HT-29 (cell line): Measurements from ENCODE around the gene VWA5B1. TPM values are rescaled to one million over a fixed set of nuclear protein-coding genes. Genes with fewer than 3 reads are reported as not detected.

Source experiments
- DNase-seq: peaks from one replicate; pipeline ENCODE4 v3.0.0-alpha.2; 2015; ENCODE audit warnings: low spot score
- total RNA-seq: library from RNA; depleted of rRNA; stranded (reverse); fragments of >200 nt; shearing (Covaris generic); gene quantifications from 2 replicates; pipeline ENCODE4 v1.2.3, GENCODE V29; 2014; rRNA removed

Gene VWA5B1
- total RNA-seq, 1 experiment from 2014 or later = not detected

GRCh38 chr1:20390589-20391331, 100.1 kb downstream of the VWA5B1 start:
- no peak for DNase-seq

GRCh38 chr1:20395255-20395654, 104.6 kb downstream of the VWA5B1 start:
- no peak for DNase-seq

- DNase-seq = no peak
These were observed 108.1 kb downstream of the VWA5B1 start for GRCh38 chr1:20398744-20399143.

- no peak for DNase-seq
These were observed 108.5 kb downstream of the VWA5B1 start for GRCh38 chr1:20399196-20399595.

GRCh38 chr1:20399606-20400180, 109.0 kb downstream of the VWA5B1 start:
- DNase-seq = no peak

GRCh38 chr1:20400341-20401177, 109.9 kb downstream of the VWA5B1 start:
- DNase-seq = no peak

GRCh38 chr1:20401405-20402010, 110.8 kb downstream of the VWA5B1 start:
- no peak for DNase-seq

- DNase-seq = no peak
These were observed 112.1 kb downstream of the VWA5B1 start for GRCh38 chr1:20402585-20403422.

- DNase-seq = no peak
These were observed 112.9 kb downstream of the VWA5B1 start for GRCh38 chr1:20403423-20404145.

- DNase-seq = no peak
These were observed 113.8 kb downstream of the VWA5B1 start for GRCh38 chr1:20404466-20404865.

Other genes starting within 250 kb of the VWA5B1 start
- gene PLA2G5, start 220.7 kb upstream of the VWA5B1 start, total RNA-seq = not detected in 2 replicates
- gene PLA2G2D, start 171.3 kb upstream of the VWA5B1 start, total RNA-seq = not detected in 2 replicates
- 0.41 and 1.7 TPM in 2 replicates for gene PLA2G2F, start 151.6 kb upstream of the VWA5B1 start, total RNA-seq
- 3.1 and 3.2 TPM in 2 replicates for gene UBXN10, start 104.8 kb upstream of the VWA5B1 start, total RNA-seq
- gene PLA2G2C, start 104.4 kb upstream of the VWA5B1 start, total RNA-seq = not detected in 2 replicates
- gene CAMK2N1, start 195.3 kb downstream of the VWA5B1 start, total RNA-seq = 13.9 and 17.0 TPM in 2 replicates
- 17.3 and 19.1 TPM in 2 replicates for gene MUL1, start 217.3 kb downstream of the VWA5B1 start, total RNA-seq